Right ventricle myocardium superior (tissue), 1 donor: Measurements from ENCODE around the gene TTC28. TPM values are rescaled to one million over a fixed set of nuclear protein-coding genes. Genes with fewer than 3 reads are reported as not detected.

ENCODE experiments used
- ATAC-seq: fragments of 200-7000 bp; cut with Tn5 transposase; one replicate; pipeline ENCODE4 v1.9.1; 2020; ENCODE audit warnings: mild to moderate bottlenecking; ENCODE audit not compliant: poor library complexity
- DNase-seq: peaks from one replicate; pipeline ENCODE4 v3.0.0-alpha.2; 2020
- intact Hi-C: fragments of 100-400 bp; cut with DNase I; formaldehyde crosslinking; loops from one replicate; pipeline ENCODE4 v1.11.2; 2022
- total RNA-seq: library from RNA; stranded (reverse); fragmentation: NEBNext Ultra II Directional; extraction: Animal tissue kit (Norgen Biotek cat#: 25700); gene quantifications from one replicate; pipeline ENCODE4 v1.2.1, GENCODE V29; 2021
- donor health status: DM: no; HTN: yes; CAD: no; lungs with severe emphysema.

TTC28 gene
- total RNA-seq, 1 donor from 2014 or later = 12.2 TPM

DNA sequence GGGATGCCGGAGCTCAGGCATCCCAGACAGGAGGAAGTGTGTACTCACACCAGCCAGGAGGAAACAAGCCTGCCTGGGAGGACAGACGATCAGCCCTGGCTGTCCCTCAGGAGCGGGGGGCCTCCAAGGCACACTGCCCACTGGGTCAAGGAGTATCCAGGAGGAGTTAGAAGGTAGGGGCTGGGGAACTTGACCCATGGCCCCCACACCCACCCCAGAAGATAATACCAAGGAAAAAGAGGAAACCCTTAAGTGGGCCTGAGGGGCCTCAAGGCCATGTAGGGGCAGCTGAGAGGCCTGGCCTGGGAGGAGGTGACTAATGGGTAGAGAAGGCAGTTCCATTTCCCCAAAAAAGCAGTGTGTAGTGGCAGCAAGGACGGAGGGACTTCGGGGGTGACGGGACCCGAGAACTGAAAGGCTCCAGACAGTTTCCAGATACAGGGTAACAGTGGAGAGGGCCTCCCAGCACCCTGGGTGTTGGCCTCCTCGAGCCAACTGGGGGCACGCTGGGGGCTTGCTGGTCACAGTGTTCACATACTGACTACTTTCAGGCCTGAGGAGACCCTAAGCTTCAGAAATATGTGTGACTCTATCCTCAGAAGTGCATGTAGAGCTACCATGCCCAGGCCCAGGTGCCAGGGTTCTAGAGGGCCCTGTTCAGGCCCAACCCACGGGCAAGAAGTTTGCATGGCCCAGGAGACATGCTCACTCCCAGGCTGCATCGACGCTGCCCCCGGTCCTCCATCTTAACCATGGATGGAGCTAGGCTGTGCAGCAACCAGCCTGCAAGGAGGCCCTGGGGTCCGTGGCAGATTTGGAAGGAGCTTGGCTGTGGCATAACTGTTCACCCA, 684.9 kb downstream of the TTC28 start:
- DNase-seq = no peak

DNA sequence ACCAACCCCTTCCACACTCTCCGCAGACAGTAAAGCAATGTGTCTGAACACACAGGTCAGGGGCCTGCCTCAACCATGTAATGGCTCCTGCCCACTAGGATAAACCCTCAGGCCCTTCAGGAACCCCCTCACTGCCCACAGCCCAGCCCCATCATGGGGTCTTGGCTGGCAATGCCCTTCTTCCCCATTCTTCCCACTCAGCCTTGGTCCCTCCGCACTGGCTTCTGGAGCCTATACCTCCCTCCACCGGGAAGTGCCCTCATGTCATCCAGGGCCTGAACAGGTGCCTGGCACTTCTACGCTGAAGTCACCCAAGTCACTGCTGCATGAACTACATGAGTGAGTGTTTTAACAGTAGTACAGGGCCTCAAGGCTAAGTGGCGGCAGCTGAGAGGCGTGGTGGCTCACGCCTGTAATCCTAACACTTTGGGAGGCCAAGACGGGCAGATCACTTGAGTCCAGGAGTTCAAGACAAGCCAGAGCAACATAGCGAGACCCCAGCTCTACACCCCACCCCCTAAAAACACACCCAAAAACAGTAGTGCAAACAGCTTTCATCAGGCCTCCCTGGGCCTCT, 685.8 kb downstream of the TTC28 start:
- ATAC-seq (no peak), DNase-seq (no peak)
- intact Hi-C loops = loop anchor here (5.0 kb wide), 1 partner anchor 77 kb away; the partner anchor contains the start of gene PITPNB

More for the DNA sequence above, 684.9 kb downstream of the TTC28 start:
- no peak for ATAC-seq
- intact Hi-C loops = loop anchor here (5.0 kb wide), 1 partner anchor 77 kb away; the partner anchor contains the start of gene PITPNB

DNA sequence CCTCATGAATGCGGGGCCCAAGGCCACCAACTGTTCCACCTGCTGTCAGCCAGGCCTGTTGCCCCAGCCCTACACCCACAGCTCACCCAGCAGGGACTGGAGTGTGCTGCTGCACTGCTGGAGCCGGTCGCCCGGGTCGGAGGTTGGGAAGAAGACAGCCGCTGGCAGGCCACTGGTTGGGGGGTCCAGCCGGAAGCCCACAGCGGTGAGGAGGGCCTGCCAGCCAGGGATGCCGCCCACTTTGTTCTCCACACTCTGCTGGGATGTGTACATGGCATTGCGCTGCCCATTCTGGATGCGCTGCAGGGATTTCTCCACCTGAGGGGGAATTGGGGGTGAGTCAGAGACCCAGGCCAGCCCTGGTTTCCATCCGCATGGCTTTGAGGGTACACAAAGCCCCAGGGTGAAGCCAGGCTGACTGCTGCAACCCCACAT, 686.4 kb downstream of the TTC28 start:
- intact Hi-C loops = loop anchor here (5.0 kb wide), 1 partner anchor 76 kb away; the partner anchor contains the start of gene PITPNB
- ATAC-seq (no peak), DNase-seq (no peak)

DNA sequence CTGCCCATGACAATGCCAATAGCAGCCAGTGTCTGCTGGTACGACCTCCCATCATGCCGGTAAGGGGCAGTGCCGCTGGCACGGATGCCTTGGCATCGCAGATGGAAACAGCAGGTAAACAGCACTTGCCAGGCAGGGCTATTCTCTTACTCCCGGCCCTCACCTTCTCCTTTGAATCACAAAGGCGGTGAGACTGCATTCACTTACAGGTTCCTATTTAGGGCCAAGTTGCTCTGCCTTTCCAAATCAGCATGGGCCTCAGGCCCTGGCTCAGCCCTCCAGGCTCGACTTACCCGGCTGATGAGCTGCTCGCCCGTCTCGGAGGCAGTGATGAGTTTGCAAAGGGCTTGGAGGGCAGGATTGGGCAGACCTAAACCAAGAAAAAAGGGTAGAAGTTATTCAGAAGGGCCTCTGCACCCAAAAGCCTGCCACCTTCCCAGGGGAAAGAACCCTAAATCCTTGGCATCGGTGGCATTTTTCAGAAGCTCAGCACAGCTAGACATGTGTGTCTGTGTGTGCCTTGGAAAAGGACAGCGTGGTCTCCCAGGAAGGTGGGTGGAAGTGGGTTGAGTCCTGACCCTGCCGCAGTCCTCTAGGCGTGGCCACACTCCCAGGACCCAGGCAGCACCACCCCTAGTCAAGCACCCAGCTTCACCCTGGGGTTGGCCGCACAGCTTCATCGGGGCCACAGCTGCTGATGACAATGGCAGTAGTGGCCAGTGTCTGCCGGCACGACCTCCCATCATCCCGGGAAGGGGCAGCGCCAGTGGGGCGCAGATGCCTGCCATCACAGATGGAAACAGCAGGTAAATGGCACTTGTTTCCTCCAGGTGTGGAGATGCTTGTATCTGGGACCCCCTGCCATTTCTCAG, 687.1 kb downstream of the TTC28 start:
- intact Hi-C loops = loop anchor here (5.0 kb wide), 1 partner anchor 75 kb away; the partner anchor contains the start of gene PITPNB
- ATAC-seq (no peak), DNase-seq (no peak)

DNA sequence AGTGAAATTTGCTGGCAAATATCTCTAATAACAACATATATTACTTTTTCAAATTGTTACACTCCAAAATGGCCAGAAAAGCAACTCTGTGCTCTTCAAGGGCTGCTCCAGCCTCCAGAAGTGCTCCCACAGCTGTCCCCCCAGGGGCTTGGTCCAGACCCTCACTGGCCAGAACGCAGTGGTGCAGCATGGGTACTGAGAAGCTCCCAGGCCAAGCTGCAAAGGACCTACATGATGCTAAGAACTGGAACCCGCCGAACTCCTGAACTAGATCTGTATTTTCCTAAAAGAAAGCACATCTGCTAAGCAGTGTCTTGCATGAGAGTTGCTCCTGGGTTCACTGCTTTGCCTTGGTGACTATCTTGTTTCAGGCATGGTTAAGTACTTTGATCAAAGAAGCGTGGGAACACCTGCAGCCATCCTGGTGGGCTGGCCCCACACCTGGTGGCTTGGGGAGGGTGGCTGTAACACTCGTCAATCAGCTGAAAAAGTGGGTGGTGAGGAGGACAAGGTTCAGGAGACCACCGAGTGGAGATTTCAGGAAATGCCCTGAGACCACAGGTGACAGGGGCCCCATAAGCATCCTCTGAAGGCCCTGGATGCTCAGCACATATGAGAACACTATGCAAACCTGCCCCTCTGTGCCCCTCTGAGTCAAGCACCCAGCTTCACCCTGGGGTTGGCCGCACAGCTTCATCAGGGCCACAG, 687.9 kb downstream of the TTC28 start:
- ATAC-seq = no peak
- intact Hi-C loops = loop anchor here (5.0 kb wide), 1 partner anchor 74 kb away; the partner anchor contains the start of gene PITPNB
- DNase-seq = no peak

DNA sequence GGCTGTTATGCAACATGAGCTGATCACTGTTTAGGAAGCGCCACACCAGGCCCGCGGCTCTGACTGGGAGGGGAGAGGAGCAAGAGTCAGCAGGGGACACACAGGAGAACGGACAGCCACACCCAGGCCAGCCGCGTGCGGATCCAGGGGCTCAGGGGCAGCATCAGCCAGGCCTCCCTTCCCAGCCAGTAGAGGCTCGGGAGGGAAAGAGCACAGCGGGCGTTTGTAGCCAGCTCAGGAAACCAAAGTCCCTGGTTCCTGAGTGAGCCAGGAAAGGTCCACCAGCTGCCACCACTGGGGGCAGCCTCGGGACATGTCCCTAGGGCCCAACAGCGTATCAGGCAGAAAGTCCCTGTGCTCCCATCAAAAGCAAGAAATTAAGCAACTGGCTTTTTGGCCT, 688.8 kb downstream of the TTC28 start:
- intact Hi-C loops = loop anchor here (5.0 kb wide), 1 partner anchor 74 kb away; the partner anchor contains the start of gene PITPNB
- peak; percentile 88 for ATAC-seq
- DNase-seq = peak; percentile 90

GRCh38 chr22:27990451-27990840, 689.2 kb downstream of the TTC28 start:
- no peak for DNase-seq
- peak; percentile 9 for ATAC-seq
- intact Hi-C loops = loop anchor here (5.0 kb wide), 1 partner anchor 73 kb away; the partner anchor contains the start of gene PITPNB

- ATAC-seq (no peak), DNase-seq (no peak)
- intact Hi-C loops = loop anchor here (5.0 kb wide), 1 partner anchor 73 kb away; the partner anchor contains the start of gene PITPNB
These were observed 689.7 kb downstream of the TTC28 start for GRCh38 chr22:27989758-27990450.

- ATAC-seq = no peak
- intact Hi-C loops = no loop called here
- no peak for DNase-seq
These were observed 690.9 kb downstream of the TTC28 start for GRCh38 chr22:27988704-27989103.

GRCh38 chr22:27987557-27987956, 692.1 kb downstream of the TTC28 start:
- ATAC-seq (no peak), DNase-seq (no peak)
- intact Hi-C loops = no loop called here

DNA sequence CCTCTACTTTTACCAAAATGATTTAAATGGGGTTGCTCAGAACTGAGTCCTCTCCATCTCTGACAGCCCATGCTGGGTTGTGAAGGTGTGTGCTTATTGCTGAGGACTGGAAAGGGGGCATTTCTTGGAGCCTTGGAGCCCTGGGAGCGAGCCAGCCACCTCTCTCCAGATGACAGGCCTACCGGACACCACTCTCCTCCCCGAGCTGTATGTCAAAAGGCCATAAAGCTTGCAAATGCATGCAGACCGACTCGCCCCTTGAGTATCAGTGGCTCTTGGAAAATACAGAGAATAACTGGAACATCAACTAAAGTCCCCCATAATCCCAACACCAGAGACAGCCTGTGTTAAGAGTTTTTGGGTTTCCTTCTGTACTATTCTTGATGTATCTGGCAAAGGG, 692.7 kb downstream of the TTC28 start:
- ATAC-seq (no peak), DNase-seq (no peak)
- intact Hi-C loops = no loop called here

- intact Hi-C loops = no loop called here
- ATAC-seq (no peak), DNase-seq (no peak)
These were observed 693.2 kb downstream of the TTC28 start for GRCh38 chr22:27986459-27986858.

DNA sequence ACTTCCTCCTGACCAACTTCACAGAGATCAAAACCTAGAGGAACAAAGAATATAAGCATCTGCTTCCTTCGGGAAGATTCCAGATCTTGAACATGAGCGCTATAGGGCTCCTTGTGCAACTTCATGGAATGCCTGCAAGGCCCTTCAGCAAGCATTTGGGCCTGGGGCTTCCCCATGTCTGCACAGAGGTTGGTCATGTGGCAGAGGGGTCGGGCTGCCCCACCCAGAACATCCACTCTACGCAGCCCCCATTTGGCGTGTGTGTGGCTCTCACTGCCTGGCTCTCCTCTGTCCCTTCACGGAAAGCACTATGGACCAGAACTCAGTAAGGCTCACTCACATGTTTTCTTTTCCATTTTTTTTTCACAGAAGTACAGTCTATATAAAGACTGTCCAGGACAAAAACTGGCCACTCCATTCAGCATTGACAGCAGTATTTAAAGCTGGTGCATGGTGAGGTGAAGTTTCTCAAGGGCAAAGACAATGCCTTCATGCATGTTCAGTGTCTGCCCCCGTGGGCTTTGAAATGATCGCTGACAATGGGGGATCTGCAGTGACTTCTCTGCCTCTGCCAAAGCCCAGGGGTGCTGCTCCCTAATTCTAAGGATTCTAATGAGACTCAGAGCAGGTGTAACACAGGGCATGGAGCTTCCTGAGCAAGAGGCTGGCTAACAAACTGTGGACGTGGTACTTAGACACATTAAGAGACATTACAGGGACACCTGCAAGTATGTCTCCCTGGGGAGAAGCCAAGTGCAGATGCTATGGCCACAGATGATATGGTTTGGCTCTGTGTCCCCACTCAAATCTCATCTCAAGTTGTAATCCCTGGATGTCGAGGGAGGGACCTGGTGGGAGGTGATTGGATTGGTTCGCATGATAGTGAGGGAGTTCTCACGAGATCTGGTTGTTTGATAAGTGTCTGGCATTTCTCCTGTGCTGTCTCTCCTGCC, 694.0 kb downstream of the TTC28 start:
- intact Hi-C loops = no loop called here
- ATAC-seq (no peak), DNase-seq (no peak)

GRCh38 chr22:27984723-27985122, 694.9 kb downstream of the TTC28 start:
- ATAC-seq (no peak), DNase-seq (no peak)
- intact Hi-C loops = no loop called here

DNA sequence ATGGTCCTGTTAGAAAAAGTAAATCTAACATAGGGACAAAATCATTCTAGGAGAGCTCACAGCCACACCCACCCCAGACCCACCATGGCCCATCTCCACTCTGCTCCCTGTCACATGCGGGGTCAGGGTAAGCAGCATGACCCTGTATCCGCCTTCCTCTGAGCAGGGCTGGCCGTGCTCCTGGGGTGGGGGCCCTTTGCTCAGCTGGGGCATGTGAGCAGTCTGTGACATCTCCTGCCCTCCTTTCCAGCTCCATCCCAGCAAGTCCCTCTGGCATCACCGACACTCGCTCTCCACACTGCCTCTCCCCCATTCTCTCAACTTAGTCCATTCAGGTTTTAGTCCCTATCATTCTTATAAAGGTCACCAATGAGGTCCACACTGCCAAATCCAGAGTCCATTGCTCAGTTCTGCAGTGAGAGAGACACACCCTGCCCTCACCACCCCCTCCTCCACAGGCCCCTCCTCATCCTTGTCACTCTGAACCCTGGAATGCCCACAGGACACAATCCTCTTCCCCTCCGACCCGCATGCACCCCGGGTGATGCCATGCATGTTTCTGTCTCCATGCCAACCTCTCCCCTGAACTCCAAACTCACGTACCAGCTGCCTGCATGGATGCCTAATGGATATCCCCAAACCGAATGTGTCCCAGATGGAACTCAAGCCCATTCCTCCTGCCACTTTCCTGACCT, 695.5 kb downstream of the TTC28 start:
- DNase-seq (no peak), ATAC-seq (no peak)
- intact Hi-C loops = no loop called here

DNA sequence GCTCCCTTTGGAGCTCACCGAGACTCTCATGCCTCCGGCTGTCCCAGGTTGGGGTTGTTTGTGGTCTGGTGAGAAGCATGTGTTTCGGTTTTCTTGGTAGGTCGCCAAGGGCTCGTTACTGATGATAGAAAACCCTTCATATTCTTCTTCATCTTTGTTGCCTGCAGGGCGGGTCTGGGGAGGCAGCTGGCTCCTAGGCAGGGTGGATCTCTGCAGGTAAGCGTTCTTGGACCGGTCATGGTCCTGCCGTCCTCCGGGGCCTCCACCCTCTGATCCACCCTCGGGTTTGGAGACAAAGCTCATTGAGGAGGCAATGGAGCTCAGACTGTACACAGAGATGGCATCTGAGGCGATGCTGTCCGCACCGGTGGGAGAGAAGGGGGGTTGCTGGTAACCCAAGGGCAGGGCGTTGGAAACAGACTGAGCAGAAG, 696.3 kb downstream of the TTC28 start:
- ATAC-seq (no peak), DNase-seq (no peak)
- intact Hi-C loops = no loop called here
